ENCODE results near the gene SYTL2. TPM values are rescaled to one million over a fixed set of nuclear protein-coding genes. Genes with fewer than 3 reads are reported as not detected.

SYTL2 gene
- total and polyA plus RNA-seq, 4 donors = 2.6 to 27.4 (median 4.4) TPM

GRCh38 chr11:85752890-85753581 lies 57.9 kb downstream of the SYTL2 start:
- WGBS = 78% methylated on average over 7 of the region's 7 CpGs
- TF ChIP-seq MAX (IDR thresholded peaks at IDR 0.05) (no peak), SP1 (IDR thresholded peaks at IDR 0.05) (no peak), RAD21 (IDR thresholded peaks at IDR 0.05) (no peak), FOXA2 (IDR thresholded peaks at IDR 0.05) (no peak), HNF4G (IDR thresholded peaks at IDR 0.05) (no peak), YY1 (IDR thresholded peaks at IDR 0.05) (no peak), RXRA (IDR thresholded peaks at IDR 0.05) (no peak), ATF3 (IDR thresholded peaks at IDR 0.05) (no peak), ZBTB33 (IDR thresholded peaks at IDR 0.05) (no peak), NR2F2 (IDR thresholded peaks at IDR 0.05) (no peak), TAF1 (conservative IDR thresholded peaks at IDR 0.05) (no peak), JUND (IDR thresholded peaks at IDR 0.05) (no peak), REST (IDR thresholded peaks at IDR 0.05) (no peak), EGR1 (IDR thresholded peaks at IDR 0.05; ENCODE audit: low read depth in 2 of 2) (no peak), FOXA1 (IDR thresholded peaks at IDR 0.05) (no peak), CTCF (IDR thresholded peaks at IDR 0.05; ENCODE audit: low read depth, low read length, missing input control) (no peak), GABPA (IDR thresholded peaks at IDR 0.05 in 1 of 2, conservative IDR thresholded peaks at IDR 0.05 in 1 of 2) (no peak), HNF4A (conservative IDR thresholded peaks at IDR 0.05) (no peak)
- Histone ChIP-seq H3K4me1 (ENCODE audit: control insufficient read depth in 4 of 4, insufficient read depth in 4 of 4, low read length in 3 of 4) (no peaks in the 10 kb centered on the region), H3K9ac (ENCODE audit: low read depth in 1 of 2, low read length in 2 of 2) (no peak overlapping the region), H3K27me3 (ENCODE audit: control insufficient read depth in 4 of 4, insufficient read depth in 4 of 4, low read length in 3 of 4) (no peaks in the 10 kb centered on the region), H3K4me3 (ENCODE audit: low read depth in 1 of 3, low read length in 3 of 3) (no peak overlapping the region), H3K36me3 (ENCODE audit: control insufficient read depth in 4 of 4, insufficient read depth in 3 of 4, low read depth in 1 of 4, low read length in 3 of 4) (no peaks in the 10 kb centered on the region), H3K9me3 (ENCODE audit: control insufficient read depth in 4 of 4, low read length in 3 of 4) (no peaks in the 10 kb centered on the region), H3K27ac (ENCODE audit: low read depth in 1 of 2, low read length in 2 of 2) (no peak overlapping the region)
- no peak for DNase-seq (ENCODE audit: low spot score)

Measured in liver (tissue), 9 donors.